Cortex of kidney (tissue), 1 donor: Measurements from ENCODE around the gene CNGB1.
"Not testable (repeated sequence)": the region's sequence is repeated elsewhere in the genome, so short reads cannot be mapped to it uniquely, and the experiment has no call there.

Experiments
- DNase-seq: peaks from one replicate; lab custom pipeline; 2025; lab: John Stamatoyannopoulos, UW

The CNGB1 gene

GRCh38 chr16:57952909-57953308, 18.0 kb downstream of the CNGB1 start:
- no peak for DNase-seq

DNA sequence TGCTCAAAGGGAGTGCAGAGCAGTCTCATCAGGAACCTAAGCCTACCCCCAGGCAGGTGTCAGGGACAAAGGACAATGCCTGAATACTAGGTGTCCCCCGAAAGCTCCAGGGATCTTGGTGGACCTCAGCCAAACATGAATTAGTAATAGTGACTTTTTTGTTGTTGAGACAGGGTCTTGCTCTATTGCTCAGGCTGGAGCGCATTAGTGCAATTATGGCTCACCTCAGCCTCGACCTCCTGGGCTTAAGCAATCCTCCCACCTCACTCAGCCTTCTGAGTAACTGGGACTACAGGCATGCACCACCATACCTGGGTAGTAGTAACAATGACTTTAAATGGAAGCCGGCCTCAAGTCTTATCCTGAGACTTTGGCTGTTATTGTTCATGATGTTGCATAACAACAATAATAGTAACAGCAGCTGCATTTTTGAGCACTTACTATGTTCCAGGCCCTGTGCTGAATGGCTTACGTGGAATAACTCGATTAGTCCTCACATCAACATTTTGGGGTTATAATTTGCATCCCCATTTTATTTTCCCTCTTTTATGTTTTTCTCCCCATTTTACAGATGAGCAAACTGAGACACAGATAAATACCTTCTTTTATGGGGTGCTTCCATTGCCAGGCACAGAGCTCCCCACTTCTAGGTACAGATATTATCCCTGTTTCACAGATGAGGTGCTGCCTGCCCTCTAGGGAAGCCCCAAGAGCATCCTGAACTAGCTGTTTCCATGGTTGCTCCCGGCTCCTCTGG, 19.5 kb downstream of the CNGB1 start:
- DNase-seq, result no peak

- DNase-seq, result no peak
These were observed 20.5 kb downstream of the CNGB1 start for GRCh38 chr16:57950382-57950781.

DNA sequence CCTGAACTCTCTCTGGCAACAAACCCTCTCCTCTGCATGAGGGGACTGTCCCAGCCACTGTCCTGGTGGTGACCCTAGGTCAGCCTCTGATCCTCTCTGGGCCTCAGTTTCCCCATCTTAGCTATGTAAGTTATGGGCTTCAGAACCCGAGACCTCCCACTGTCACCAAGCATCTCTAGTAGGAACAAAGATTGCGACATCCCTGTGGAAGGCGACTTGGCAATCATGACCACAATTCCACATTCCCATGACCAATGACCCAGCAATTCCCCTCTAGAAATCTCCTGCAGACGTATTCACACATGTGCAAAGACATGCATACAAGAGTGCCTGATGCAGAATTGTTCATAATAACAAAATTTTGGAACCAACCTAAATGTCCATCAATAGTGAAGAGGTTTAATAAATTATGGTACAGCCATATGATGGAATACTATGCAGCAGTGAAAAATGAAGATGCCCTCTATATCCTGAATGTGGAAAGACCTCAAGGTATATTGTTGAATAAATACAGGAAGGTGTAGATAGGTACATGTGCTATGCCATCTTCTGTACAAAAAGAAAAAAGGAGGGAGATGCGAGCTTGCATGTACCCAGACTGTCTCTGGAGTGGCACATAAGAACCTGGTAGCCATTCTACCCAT, 21.2 kb downstream of the CNGB1 start:
- no peak for DNase-seq

DNA sequence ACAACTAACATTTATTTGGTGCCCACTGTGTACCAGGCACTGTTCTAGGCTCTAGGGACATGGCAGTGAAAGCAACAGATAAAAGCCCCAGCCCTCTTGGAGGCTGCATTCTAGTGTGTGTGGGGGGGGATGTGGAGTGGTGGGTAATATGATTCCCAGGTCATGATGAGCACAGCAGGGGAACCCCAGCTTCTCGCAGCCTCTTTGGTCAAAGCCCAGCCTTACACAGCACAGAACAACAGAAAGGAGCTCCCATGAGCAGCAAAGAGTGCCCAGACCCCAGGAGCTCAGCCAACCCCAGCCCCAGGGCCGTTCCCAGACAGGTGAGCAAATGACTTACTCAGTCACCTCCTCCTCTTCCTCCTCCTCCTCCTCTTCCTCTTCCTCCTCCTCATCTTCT, 21.9 kb downstream of the CNGB1 start:
- no peak for DNase-seq

DNA sequence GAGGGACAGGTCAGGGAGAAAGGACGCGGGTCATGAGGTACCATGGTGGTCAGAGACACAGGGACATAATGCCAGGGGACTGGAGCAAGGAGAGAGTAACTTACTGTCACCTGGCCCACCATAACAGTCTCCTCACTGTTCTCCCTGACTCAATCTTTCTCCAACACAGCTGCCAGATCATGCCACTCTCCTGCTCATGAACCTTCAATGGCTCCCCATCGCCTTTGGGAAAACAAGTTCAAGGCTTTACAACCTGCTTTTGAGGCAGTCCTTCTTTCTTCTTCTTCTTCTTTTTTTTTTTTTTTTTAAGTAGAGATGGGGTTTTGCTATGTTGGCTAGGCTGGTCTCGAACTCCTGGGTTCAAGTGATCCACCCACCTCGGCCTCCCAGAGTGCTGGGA, 22.9 kb downstream of the CNGB1 start:
- DNase-seq, result no peak

GRCh38 chr16:57947261-57947660, 23.7 kb downstream of the CNGB1 start:
- no peak for DNase-seq

- no peak for DNase-seq
These were observed 24.6 kb downstream of the CNGB1 start for GRCh38 chr16:57946181-57946801.

DNA sequence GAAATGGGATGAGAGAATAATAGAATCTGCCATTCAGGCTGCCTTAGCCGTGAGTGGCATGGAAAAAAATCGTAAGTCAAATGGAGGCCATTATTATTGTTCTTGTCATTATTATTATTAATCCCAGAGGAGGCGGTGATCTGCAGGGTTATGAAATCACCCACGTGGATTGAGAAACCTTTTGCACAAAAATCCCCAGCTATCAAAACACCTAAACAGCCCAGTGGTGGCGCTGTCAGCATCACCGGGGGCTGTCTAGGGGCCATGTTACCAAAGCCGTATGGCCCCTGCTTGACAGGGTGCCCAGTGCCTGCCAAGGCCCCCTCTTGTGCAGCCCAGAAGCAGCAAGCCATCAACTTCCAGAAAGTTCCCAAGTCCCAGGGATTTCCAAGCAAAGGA, 25.2 kb downstream of the CNGB1 start:
- no peak for DNase-seq

DNA sequence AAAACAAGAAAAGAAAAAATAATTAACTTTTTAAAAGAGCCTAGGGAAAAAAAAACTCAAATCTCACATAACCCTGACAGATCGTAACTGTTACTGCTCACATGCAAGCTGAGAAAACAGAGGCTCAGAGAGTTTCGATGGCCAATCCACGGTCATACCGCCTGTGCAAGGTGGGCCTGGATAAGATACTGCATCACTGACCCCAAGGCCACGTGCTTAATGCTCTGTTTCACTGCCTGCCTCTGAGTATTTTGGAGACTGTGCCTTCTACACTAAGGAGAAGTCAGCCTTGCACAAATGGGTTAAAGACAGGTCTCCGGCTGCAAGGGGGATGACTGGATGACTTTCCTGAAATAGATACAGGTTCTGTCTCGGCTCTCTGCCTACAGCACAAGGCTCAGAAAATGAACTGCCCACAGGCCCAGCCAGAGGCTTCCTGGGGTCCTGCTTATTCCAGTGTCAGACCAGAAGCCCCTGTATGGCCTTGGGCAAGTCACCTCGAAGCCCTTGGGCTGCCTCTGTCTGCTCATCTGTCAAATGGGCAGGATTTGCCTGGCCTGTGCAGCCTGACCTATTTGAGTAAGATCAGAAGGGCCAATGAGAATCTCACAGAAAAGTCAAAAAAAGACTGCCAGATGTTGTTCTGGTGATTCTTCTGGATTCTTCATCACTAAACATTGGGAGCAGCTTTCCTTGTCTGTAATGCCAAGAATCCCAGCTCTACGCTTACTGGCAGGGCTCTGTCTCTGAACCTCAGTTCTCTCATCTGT, 25.8 kb downstream of the CNGB1 start:
- no peak for DNase-seq

- DNase-seq, result not testable (repeated sequence)
These were observed 27.5 kb downstream of the CNGB1 start for GRCh38 chr16:57943381-57943780.

DNA sequence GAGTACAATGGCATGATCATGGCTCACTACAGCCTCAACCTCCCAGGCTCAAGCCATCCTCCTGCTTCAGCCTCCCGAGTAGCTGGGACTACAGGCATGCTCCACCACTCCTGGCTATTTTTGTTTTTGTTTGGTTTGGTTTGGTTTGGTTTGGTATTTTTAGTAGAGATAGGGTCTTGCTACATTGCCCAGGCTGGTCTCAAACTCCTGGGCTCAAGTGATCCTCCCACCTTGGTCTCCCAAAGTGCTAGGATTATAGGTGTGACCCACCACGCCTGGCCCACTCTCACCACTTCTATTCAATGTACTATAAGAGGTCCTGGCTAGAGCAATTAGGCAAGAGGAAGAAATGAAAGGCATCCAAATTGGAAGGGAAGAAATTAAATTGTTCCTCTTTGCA, 29.0 kb downstream of the CNGB1 start:
- DNase-seq, result not testable (repeated sequence)

GRCh38 chr16:57941016-57941664, 29.8 kb downstream of the CNGB1 start:
- no peak for DNase-seq

DNA sequence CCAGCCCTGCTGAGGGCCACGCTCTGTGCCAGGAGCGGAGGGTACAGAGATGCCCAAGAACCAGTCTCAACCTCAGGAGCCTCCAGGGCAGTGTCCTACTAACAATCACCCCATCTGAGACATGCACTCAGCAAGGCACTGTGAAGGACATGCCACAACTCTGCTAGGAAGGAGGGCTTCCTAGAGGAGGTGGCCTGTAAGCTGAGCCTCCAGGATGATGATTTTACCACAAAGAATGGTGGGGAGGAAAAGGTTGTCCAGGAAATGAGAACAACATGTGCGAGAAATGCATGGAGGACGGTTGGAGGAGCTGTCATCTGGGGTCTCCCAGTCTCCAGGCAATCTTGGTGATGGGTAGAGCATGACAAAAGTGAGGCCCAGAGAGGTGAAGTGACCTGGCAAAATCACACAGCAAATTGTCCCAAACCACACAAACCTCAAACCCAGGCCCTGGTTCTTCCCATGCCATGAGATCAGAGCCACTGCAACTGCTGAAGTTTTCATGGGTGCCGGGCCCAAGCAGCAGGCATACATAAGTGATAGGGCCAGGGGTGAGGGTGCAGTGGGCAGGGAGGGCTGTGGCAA, 30.5 kb downstream of the CNGB1 start:
- no peak for DNase-seq

GRCh38 chr16:57939872-57940224, 31.1 kb downstream of the CNGB1 start:
- no peak for DNase-seq

DNA sequence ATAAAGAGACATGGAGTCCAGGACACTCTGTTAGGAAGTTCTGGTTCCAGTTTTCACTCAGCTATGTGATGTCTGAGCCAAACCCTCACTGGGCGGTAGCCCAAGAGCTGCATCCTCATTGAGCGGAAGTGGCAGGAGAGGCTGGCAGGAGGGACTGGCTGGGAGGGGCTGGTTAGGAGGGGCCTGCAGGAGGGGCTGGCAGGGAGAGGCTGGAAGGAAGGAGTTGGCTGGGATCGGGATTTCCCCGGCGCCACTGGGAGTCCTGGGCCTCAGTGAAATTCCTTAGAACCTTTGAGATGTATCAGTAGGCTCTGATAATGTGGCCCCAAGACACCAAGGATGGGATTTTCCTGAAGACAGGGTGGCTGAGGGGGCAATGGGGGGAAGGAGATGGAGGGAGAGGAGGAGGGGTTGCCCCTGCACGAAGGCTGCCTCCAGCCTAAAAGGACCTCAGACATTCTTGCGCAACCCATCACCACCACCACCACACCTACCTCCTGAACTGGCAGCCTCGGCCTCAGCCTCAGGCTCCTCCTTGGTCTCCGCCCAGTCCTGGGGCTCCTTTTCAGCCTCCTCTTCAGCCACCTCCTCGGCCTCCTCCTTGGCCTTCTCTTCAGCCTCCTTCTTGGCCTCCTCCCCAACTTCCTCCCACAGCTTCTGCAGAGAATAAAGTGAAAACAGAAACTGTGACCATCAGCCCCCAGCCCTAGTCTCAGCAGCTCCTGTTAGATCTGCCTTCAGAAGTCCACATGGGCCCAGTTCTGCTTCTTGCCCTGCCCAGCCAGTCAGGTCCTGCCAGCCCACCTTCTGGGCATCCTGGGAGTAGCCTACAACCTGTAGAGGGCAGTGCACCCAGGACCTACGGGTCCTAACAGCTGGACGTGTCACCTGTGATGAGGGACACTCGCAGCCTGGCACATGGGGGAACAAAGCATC, 31.7 kb downstream of the CNGB1 start:
- no peak for DNase-seq

- no peak for DNase-seq
These were observed 32.4 kb downstream of the CNGB1 start for GRCh38 chr16:57938484-57938883.

GRCh38 chr16:57937861-57938260, 33.1 kb downstream of the CNGB1 start:
- no peak for DNase-seq

- DNase-seq, result no peak
These were observed 35.0 kb downstream of the CNGB1 start for GRCh38 chr16:57935904-57936303.

- DNase-seq, result no peak
These were observed 40.4 kb downstream of the CNGB1 start for GRCh38 chr16:57930533-57930932.

DNA sequence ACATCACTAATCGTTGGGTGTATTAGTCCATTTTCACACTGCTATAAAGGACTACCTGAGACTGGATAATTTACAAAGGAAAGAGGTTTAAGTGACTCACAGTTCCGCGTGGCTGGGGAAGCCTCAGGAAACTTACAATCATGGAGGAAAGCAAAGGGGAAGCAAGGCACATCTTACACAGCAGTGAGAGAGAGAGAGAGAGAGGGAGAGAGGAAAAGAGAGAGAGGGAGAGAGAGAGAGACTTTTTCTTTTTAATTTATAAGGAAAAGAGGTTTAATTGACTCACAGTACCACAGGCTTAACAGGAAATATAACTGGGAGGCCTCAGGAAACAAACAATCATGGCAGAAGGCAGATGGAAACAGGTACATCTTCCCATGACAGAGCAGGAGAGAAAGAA, 41.7 kb downstream of the CNGB1 start:
- no peak for DNase-seq
